Measurements from ENCODE around the gene SCAPER. TPM values are rescaled to one million over a fixed set of nuclear protein-coding genes. Genes with fewer than 3 reads are reported as not detected.

Gene SCAPER
- total and polyA plus RNA-seq, 2 of the 4 experiments (the other 2 are of a cell fraction): 2.9 to 9.7 TPM

GRCh38 chr15:76483018-76483417 lies 422.1 kb downstream of the SCAPER start:
- Histone ChIP-seq H3K27ac (ENCODE audit: insufficient read depth, low read length) (no peak overlapping the region), H3K36me3 (ENCODE audit: control insufficient read depth, insufficient read depth, low read length) (no peaks in the 10 kb centered on the region), H2BK120ac (ENCODE audit: low read depth, low read length) (no peak overlapping the region), H3K4me3 (ENCODE audit: insufficient read depth, low read depth, low read length) (no peak overlapping the region), H3K9ac (ENCODE audit: low read depth, low read length) (no peak overlapping the region), H3K4ac (ENCODE audit: low read depth, low read length) (no peak overlapping the region), H2BK5ac (ENCODE audit: low read depth, low read length, poor library complexity, severe bottlenecking) (no peak overlapping the region), H3K4me1 (ENCODE audit: control insufficient read depth, insufficient read depth, low read length) (no peaks in the 10 kb centered on the region), H3K56ac (ENCODE audit: extremely low read depth, insufficient read depth, low read length) (no peak overlapping the region), H3K23ac (ENCODE audit: low read depth, low read length) (no peak overlapping the region), H2AK5ac (ENCODE audit: low read depth, low read length) (no peak overlapping the region), H3K4me2 (ENCODE audit: low read depth, low read length) (no peak overlapping the region), H3K18ac (ENCODE audit: low read depth, low read length) (no peak overlapping the region), H3K27me3 (ENCODE audit: control insufficient read depth, insufficient read depth, low read length) (no peaks in the 10 kb centered on the region), H4K20me1 (ENCODE audit: insufficient read depth, low read length) (no peaks in the 10 kb centered on the region), H4K91ac (ENCODE audit: insufficient read depth, low read depth, low read length) (no peak overlapping the region), H2BK15ac (ENCODE audit: low read depth, low read length) (no peak overlapping the region), H2BK20ac (ENCODE audit: low read depth, low read length) (no peak overlapping the region), H4K5ac (ENCODE audit: low read depth, low read length) (no peak overlapping the region), H2AK9ac (replicated peaks; ENCODE audit: low read depth, low read length, poor library complexity) (no peak overlapping the region), H3K79me1 (ENCODE audit: low read depth in 1 of 2, low read length in 2 of 2) (no peaks in the 10 kb centered on the region), H2AFZ (replicated peaks; ENCODE audit: low read length, poor library complexity) (no peak overlapping the region), H3K9me3 (ENCODE audit: control insufficient read depth, insufficient read depth, low read length) (no peaks in the 10 kb centered on the region), H4K8ac (ENCODE audit: low read depth in 2 of 2, low read length in 2 of 2) (no peak overlapping the region), H3K9me1 (ENCODE audit: insufficient read depth, low read length) (no peaks in the 10 kb centered on the region), H3K14ac (replicated peaks; ENCODE audit: low read depth, low read length) (no peak overlapping the region)
- in situ Hi-C loops (cut with MboI; ENCODE audit: low sequenced_read_pairs) (no loop called here), intact Hi-C loops (cut with micrococcal nuclease) (no loop called here), dilution Hi-C loops (cut with HindIII; ENCODE audit: low sequenced_read_pairs, unreplicated experiment) (no loop called here)
- DNase-seq (no peak), ATAC-seq (ENCODE audit: low read depth) (no peak)
- ChIA-PET POLR2A (ENCODE audit: unreplicated experiment) (no interaction called here), CTCF (no interaction called here)
- TF ChIP-seq SMC3 (IDR thresholded peaks at IDR 0.05; ENCODE audit: low read depth, low read length) (no peak), MAZ (IDR thresholded peaks at IDR 0.05; ENCODE audit: borderline replicate concordance, low read depth, low read length) (no peak), RCOR1 (IDR thresholded peaks at IDR 0.05; ENCODE audit: insufficient replicate concordance, low read length) (no peak), NFE2L2 (IDR thresholded peaks at IDR 0.05; ENCODE audit: low read depth, low read length) (no peak), MXI1 (IDR thresholded peaks at IDR 0.05; ENCODE audit: borderline replicate concordance, low read depth, low read length) (no peak), ELK1 (IDR thresholded peaks at IDR 0.05; ENCODE audit: borderline replicate concordance, low read depth, low read length) (no peak), FOS (IDR thresholded peaks at IDR 0.05; ENCODE audit: low read depth, low read length) (no peak), CTCF (conservative IDR thresholded peaks at IDR 0.05; ENCODE audit: low read depth, low read length) (no peak), MAFK (IDR thresholded peaks at IDR 0.05; ENCODE audit: low read depth, low read length) (no peak)
- WGBS, 2 experiments (ENCODE audit: extremely low coverage in 2 of 2, insufficient read length in 1 of 2): no CpG with 5 or more reads among the region's 1 CpG
- BruUV-seq (replicated peaks): no TSS peak
